Measurements from ENCODE around the gene CHCHD4. TPM values are rescaled to one million over a fixed set of nuclear protein-coding genes. Genes with fewer than 3 reads are reported as not detected.

Gene CHCHD4
- polyA plus RNA-seq, 1 donor (not counting 4 experiments of a cell fraction or from before 2014, with no cell fraction given): 22.1 TPM

DNA sequence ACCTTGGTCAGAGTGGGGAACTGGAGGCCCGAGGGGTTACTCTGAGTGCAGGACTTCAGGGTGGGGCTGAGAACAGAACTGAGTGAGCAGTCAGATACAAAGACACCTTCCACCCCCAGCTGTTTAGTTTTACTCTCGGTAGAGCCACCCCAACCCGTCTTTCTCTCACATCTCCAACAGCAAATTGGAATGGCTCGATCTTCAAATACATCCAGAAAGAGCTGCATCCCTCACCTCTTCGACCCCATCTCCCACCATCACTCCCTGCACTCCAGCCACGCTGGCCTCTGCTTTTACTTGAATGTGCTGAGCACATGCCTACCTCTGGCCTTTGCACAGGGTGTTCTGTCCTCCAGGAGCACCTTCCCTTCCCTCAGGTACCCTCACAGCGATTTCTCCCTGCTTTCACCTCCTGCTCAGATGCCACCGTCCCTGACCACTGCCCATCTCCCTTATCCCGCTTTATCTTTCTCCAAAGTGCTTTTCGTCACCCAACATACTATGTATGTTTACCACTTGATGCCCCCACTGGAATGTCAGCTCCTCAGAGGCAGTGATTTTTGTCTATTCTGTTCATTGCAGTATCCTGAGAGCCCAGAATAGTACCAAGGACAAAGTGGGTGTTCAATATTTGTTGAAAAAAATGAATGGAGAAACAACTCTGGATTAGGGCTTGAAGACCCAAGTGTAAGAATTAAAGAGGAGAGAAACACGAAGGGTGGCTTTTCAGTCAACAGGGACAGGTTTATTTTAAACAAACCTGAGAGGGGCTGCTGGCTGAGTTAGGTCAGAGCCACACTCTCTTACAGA lies 4.4 kb downstream of the CHCHD4 start:
- H3K36me3 ChIP-seq (ENCODE audit: control insufficient read depth in 2 of 2, extremely low read depth in 1 of 2, insufficient read depth in 2 of 2, low read length in 2 of 2): peaks cover 18 to 27% of the 10 kb centered on the region in 2 experiments
- no peak overlapping the region for H3K4me3 ChIP-seq (ENCODE audit: control insufficient read depth in 2 of 3, extremely low read depth in 1 of 3, insufficient read depth in 2 of 3, low read depth in 1 of 3, low read length in 3 of 3)
- TF ChIP-seq CTCF (optimal IDR thresholded peaks at IDR 0.05 in 1 of 3, IDR thresholded peaks at IDR 0.05 in 1 of 3, conservative IDR thresholded peaks at IDR 0.05 in 1 of 3; ENCODE audit: extremely low read depth in 1 of 3, insufficient read depth in 2 of 3, low read length in 3 of 3) (no peak), EZH2 (IDR thresholded peaks at IDR 0.05; ENCODE audit: low read length) (no peak)
- no peak for FAIRE-seq
- DNase-seq (ENCODE audit: low read depth, low spot score): no peak
- peaks cover 41% of the 10 kb centered on the region for H3K79me2 ChIP-seq (ENCODE audit: control insufficient read depth, insufficient read depth, low read length)
- no peak overlapping the region for H2AFZ ChIP-seq (ENCODE audit: control insufficient read depth, low read length)
- H4K20me1 ChIP-seq (ENCODE audit: control insufficient read depth, extremely low read depth, insufficient read depth, low read length): no peaks in the 10 kb centered on the region
- no peak overlapping the region for H3K9ac ChIP-seq (ENCODE audit: control insufficient read depth, extremely low read depth, insufficient read depth, low read length)
- no peaks in the 10 kb centered on the region for H3K9me1 ChIP-seq (ENCODE audit: control insufficient read depth, extremely low read depth, insufficient read depth, low read length)
- H3K9me3 ChIP-seq (ENCODE audit: control insufficient read depth, low read depth, low read length): no peaks in the 10 kb centered on the region
- H3K27ac ChIP-seq (ENCODE audit: control insufficient read depth, insufficient read depth, low read length): no peak overlapping the region
- H3K4me1 ChIP-seq (ENCODE audit: control insufficient read depth, extremely low read depth, insufficient read depth, low read length): peaks cover 28% of the 10 kb centered on the region
- dilution Hi-C loops (cut with MboI; ENCODE audit: extremely low pct_ligation_motif_present, low sequenced_read_pairs): no loop called here
- no peak overlapping the region for H3K4me2 ChIP-seq (ENCODE audit: control insufficient read depth, extremely low read depth, insufficient read depth, low read depth, low read length)
- H3K27me3 ChIP-seq (ENCODE audit: control insufficient read depth, extremely low read depth, insufficient read depth, low read length): no peaks in the 10 kb centered on the region

DNA sequence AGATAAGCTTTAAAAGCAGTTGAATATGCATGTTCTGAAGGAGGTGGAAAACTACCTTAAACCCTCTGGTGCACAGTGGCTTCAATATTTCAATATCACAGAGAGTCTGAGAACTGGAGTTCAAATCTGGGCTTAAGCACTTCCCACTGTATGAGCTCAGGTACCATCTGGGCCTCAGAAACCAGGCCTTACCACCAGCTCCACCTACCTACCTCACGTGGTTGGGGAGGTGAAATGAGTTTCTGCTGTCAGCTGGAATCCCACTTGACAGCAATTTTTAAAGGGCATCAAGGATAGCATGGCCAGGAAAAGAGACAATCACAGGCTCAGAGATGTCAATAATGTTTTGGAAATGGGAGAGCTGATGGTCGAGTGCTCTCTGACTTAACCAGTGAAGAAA lies 5.0 kb downstream of the CHCHD4 start:
- Histone ChIP-seq H3K9me1 (ENCODE audit: control insufficient read depth, extremely low read depth, insufficient read depth, low read length) (no peaks in the 10 kb centered on the region), H3K4me2 (ENCODE audit: control insufficient read depth, extremely low read depth, insufficient read depth, low read depth, low read length) (no peak overlapping the region), H3K9me3 (ENCODE audit: control insufficient read depth, low read depth, low read length) (no peaks in the 10 kb centered on the region), H3K27me3 (ENCODE audit: control insufficient read depth, extremely low read depth, insufficient read depth, low read length) (no peaks in the 10 kb centered on the region), H4K20me1 (ENCODE audit: control insufficient read depth, extremely low read depth, insufficient read depth, low read length) (no peaks in the 10 kb centered on the region), H2AFZ (ENCODE audit: control insufficient read depth, low read length) (no peak overlapping the region), H3K27ac (ENCODE audit: control insufficient read depth, insufficient read depth, low read length) (no peak overlapping the region), H3K4me3 (ENCODE audit: control insufficient read depth in 2 of 3, extremely low read depth in 1 of 3, insufficient read depth in 2 of 3, low read depth in 1 of 3, low read length in 3 of 3) (no peak overlapping the region), H3K9ac (ENCODE audit: control insufficient read depth, extremely low read depth, insufficient read depth, low read length) (no peak overlapping the region), H3K36me3 (ENCODE audit: control insufficient read depth in 2 of 2, extremely low read depth in 1 of 2, insufficient read depth in 2 of 2, low read length in 2 of 2) (peaks cover 21 to 34% of the 10 kb centered on the region in 2 experiments), H3K79me2 (ENCODE audit: control insufficient read depth, insufficient read depth, low read length) (peaks cover 37% of the 10 kb centered on the region), H3K4me1 (ENCODE audit: control insufficient read depth, extremely low read depth, insufficient read depth, low read length) (peaks cover 28% of the 10 kb centered on the region)
- FAIRE-seq (no peak), DNase-seq (ENCODE audit: low read depth, low spot score) (no peak)
- TF ChIP-seq EZH2 (IDR thresholded peaks at IDR 0.05; ENCODE audit: low read length) (no peak), CTCF (optimal IDR thresholded peaks at IDR 0.05 in 1 of 3, IDR thresholded peaks at IDR 0.05 in 1 of 3, conservative IDR thresholded peaks at IDR 0.05 in 1 of 3; ENCODE audit: extremely low read depth in 1 of 3, insufficient read depth in 2 of 3, low read length in 3 of 3) (no peak)
- dilution Hi-C loops (cut with MboI; ENCODE audit: extremely low pct_ligation_motif_present, low sequenced_read_pairs): no loop called here

Data from keratinocyte (primary cell).